HUES64 (cell line): ENCODE results near the gene ZNF605.

ENCODE experiments used
- H3K27ac ChIP-seq: 2 replicates; pipeline ENCODE4 v1.7.0; 2013; ENCODE audit warnings: low read depth, low read length, inconsistent platforms
- H3K27me3 ChIP-seq: 2 replicates; pipeline ENCODE4 v1.6.1; 2013; ENCODE audit warnings: mild to moderate bottlenecking, low read length; ENCODE audit not compliant: insufficient read depth
- H3K36me3 ChIP-seq: 2 replicates; pipeline ENCODE4 v1.6.1; 2013; ENCODE audit warnings: mild to moderate bottlenecking, low read length; ENCODE audit not compliant: insufficient read depth
- H3K4me1 ChIP-seq: 2 replicates; pipeline ENCODE4 v1.6.1; 2013; ENCODE audit warnings: mild to moderate bottlenecking, low read length, moderate library complexity; ENCODE audit not compliant: insufficient read depth
- H3K4me3 ChIP-seq: 2 replicates; pipeline ENCODE4 v1.5.1; 2013; ENCODE audit warnings: mild to moderate bottlenecking, low read length, moderate library complexity
- H3K9ac ChIP-seq: 2 replicates; pipeline ENCODE4 v1.6.1; 2013; ENCODE audit warnings: mild to moderate bottlenecking, low read depth, low read length
- H3K9me3 ChIP-seq: 2 replicates; pipeline ENCODE4 v1.6.1; 2013; ENCODE audit warnings: low read depth, low read length; ENCODE audit not compliant: insufficient read depth
- whole genome bisulfite sequencing: fragments of 150-250, 120-280 bp; methylation state at CpG from one replicate; pipeline ENCODE4 v1.1.7; 2013; ENCODE audit warnings: missing lambda C conversion rate; 5-methylcytosine and 5-hydroxymethylcytosine counted together

The ZNF605 gene

GRCh38 chr12:132872073-132872855 lies 83.8 kb downstream of the ZNF605 start:
- WGBS, result 94% methylated on average over 21 of the region's 21 CpGs
- Histone ChIP-seq H3K27me3 (no peaks in the 10 kb centered on the region), H3K4me3 (no peak overlapping the region), H3K9me3 (no peaks in the 10 kb centered on the region), H3K4me1 (no peaks in the 10 kb centered on the region), H3K27ac (no peak overlapping the region), H3K9ac (no peak overlapping the region), H3K36me3 (peaks cover 71% of the 10 kb centered on the region)

GRCh38 chr12:132869551-132869950 lies 86.6 kb downstream of the ZNF605 start:
- H3K36me3 ChIP-seq, result peaks cover 64% of the 10 kb centered on the region
- 97% methylated on average over 14 of the region's 14 CpGs for WGBS
- H3K27me3 ChIP-seq, result no peaks in the 10 kb centered on the region
- H3K4me3 ChIP-seq, result no peak overlapping the region
- no peak overlapping the region for H3K9ac ChIP-seq
- no peak overlapping the region for H3K27ac ChIP-seq
- H3K4me1 ChIP-seq, result no peaks in the 10 kb centered on the region
- H3K9me3 ChIP-seq, result no peaks in the 10 kb centered on the region
